GM23248 (cell line): ENCODE results near the gene FTO.

Source experiments
- EZH2 ChIP-seq: fragments of 200-600 bp; sonication (generic); IDR thresholded peaks from 2 replicates; pipeline ENCODE4 v1.6.1; 2018; ENCODE audit warnings: antibody characterized with exemption, mild to moderate bottlenecking; ENCODE audit not compliant: insufficient read depth, poor library complexity, severe bottlenecking
- EZH2phosphoT487 ChIP-seq: fragments of 200-600 bp; sonication (generic); IDR thresholded peaks from 2 replicates; pipeline ENCODE4 v1.6.1; 2018; ENCODE audit warnings: antibody characterized with exemption, moderate library complexity, mild to moderate bottlenecking, low read depth; ENCODE audit not compliant: insufficient read depth

- TF ChIP-seq EZH2 (no peak), EZH2phosphoT487 (no peak)
Observed at GRCh38 chr16:53910990-53911389, 207.0 kb downstream of the FTO start.
